HG02970 (cell line): ENCODE results near the gene FGF3.

Source experiments
- ATAC-seq: cut with Tn5 transposase; IDR thresholded peaks from one replicate; pipeline ENCODE4 v1.9.1; 2021; ENCODE audit warnings: mild to moderate bottlenecking, moderate library complexity, moderate number of reproducible peaks; ENCODE audit not compliant: unreplicated experiment, low FRiP score

FGF3 gene

GRCh38 chr11:69818603-69819441, at the start of gene FGF3:
Gene FGF3 (minus strand): TSS chr11:69819416. CDS start chr11:69818933, 483 bp downstream.
- ATAC-seq, result no peak

GRCh38 chr11:69868871-69869270, 49.7 kb upstream of the FGF3 start:
- ATAC-seq, result no peak

GRCh38 chr11:69868006-69868810, 49.0 kb upstream of the FGF3 start:
- ATAC-seq, result no peak

DNA sequence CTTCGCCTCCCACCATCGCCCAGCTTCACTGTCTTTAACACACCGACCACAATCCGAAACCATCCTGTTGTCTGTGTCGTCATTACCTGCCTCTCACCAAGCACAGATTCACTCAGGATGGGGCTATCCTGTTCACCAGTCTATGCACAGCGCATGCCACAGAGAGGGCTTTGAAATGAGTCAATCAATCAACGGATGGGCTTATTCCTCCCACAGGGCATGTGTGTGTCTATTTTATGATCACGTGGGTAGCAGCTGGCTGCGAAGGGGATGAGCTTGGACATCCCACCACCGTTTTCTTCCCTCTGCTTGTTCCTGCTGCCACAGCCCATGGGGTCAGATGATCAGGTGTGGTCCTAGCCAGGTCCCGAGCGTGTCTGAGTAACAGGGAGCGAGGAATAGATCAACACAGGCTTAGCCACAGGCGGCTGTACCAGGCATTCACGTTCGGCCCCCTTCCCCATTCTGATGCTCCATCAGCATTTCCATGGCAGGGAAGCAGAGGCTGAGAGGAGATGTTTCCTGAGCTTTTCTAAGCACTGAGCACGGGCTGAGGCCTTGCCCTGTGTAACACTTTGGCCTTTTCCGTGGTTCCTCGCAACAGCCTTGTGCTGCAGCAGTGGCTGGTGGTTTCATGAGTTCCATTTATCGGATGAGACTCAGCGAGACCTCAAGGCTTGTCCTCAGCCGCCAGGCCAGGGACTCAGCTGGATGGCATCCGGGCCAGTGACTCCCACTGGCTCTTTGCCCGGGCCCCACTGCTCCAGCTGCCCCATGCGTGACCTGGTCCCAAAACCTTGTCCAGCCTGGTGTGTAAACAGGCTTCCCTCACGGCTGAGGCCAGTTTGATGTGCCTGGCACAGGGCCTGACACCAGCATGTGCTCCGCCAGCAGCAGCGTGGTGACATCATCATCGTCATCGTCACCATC, 48.1 kb upstream of the FGF3 start:
- no peak for ATAC-seq

DNA sequence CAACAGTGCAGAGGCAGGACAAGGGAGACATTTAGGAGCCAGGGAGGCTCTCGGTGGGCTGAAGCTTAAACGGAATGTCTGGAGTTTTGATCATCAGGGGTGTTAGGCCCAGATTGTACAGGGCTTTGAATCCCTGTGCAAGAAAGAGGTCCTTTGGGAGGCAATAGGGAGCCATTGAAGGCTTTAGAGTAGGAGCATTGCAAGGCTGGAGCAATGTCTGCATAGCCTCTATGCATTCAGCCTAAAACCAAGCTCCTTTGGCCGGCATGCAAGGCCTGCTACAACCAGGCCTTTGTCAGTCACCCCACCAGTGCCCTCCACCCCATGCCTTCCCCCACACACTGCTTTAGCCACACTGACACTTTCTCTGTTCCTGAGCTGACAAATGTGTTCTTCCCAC, 47.4 kb upstream of the FGF3 start:
- ATAC-seq, result no peak

DNA sequence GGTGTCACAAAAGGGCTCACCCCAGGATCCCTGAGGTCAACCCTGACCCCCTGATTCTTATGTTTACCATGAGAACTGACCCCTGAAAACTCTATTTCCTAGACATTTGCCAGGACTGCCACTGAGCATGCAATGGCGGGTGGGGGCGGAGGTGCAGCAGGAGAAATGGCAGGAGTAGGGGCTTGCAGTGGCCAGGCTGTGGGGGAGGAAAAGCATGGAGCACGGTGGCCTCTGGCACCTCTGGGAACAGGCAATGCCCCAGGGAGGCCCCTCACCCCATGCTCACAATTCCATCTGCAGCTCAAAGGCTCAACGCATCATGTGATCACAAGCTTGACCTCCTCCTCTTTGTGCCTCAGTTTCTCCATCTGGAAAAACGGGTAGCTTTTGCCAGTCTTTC, 46.5 kb upstream of the FGF3 start:
- no peak for ATAC-seq

DNA sequence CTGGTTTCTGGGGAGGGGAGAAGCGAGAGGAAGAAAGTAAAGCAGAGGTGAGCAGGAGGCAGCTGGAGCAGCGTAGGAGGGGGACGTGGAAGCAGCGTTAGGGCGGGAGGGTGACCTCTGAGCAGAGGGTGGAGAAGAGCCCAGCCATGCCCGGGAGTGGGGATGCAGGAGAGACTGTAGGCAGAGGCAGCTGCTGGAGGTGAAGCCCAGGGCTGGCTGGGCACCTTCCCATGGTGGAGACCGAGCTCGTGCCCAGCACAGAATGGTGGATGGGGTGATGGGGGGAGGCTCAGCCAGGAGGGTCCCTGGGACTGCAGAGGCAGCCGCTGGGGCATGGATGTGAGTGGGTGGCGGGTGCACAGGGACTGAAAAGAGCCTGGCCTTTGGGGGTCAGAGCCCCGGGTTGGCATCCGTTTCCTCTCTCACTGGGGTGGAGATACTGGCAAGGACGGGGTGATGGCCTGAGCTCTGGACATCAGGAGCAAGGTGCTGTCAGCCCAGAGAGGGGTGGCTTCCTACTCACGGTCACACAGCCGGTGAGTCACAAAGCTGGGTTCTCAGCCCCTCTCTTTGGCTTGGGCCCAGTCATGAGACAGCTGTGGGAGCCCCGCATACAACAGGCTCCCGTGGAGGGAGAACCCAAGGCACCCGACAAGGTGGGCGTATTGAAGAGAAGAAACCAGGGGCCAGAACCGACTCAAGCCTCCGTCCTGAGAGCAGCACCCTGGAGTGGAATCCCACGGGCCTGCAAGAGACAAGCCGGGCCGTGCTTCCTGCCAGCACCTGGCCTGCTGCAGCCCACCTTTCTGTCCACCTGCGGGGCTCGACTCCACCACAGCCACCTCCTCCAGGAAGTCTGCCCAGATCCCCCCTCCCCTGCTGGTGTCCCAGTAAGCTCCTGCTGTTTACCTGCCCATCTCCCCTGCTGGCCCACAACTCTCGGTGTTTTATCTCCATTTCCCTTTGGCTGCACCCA, 45.8 kb upstream of the FGF3 start:
- ATAC-seq, result no peak

DNA sequence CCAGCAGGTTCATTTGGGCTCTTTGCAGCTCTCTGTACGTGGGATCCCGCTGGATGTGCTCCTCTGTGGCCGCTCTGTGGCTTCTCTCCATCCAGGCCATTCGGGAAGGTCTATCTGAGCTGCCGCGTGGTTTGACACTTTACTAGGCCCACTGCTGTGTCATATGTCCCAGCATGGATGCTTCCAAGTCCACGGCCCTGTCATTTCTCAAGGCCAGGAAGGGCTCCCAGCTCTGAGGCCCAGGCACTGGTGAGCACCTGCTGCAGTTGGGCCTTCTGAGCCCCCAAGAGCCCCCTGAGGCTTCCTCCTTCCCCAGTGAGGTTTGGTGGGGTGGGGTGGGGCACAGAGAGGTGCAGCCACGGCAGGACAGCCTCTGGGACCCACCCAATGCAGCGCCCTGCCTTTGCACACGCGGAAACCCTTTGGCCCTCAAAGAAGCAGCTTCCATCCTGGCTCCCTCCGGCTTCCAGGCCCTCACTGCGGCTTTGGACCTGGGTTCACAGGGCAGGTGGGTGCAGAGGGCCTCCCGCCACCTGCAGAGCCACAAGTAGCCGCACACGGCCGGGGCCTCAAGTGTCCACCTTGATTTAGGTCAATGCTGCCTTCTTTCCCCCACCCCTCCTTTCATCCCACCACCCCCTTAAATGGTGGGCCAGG, 44.5 kb upstream of the FGF3 start:
- ATAC-seq, result no peak

DNA sequence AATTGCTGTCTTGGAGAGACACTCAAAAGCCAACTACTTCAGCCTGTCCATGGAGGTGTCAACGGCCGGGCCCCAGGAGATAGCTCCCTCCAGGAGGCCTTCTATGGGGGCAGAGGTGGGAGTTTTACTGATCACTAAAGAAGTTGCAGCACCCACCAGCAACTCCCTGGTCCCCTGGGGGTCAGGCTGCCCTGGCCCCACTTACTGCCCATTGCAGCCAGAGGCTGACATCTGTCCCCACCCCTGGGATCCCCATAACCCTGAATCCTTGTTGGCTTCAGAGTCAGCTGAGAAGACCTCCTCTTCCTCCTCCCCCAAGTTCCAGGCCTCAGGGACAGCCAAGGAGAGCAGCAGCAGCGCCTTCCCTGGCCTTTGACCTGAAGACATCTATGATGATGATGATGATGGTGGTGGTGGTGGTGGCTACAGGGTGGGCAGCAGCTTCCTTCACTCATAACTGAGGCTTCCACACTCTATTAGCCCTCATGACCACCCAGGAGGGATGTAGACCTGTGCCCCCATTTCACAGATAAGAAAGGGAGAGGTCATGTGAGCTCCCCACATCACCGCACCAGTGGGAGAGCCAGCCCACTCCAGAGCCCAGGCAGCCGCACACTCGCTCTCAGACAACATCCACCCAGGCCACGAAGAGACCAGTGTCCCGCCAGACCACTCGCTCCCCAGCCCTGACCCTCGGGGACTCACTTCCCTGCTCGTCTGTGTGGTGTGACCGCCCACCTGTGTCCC, 43.8 kb upstream of the FGF3 start:
- ATAC-seq, result no peak

DNA sequence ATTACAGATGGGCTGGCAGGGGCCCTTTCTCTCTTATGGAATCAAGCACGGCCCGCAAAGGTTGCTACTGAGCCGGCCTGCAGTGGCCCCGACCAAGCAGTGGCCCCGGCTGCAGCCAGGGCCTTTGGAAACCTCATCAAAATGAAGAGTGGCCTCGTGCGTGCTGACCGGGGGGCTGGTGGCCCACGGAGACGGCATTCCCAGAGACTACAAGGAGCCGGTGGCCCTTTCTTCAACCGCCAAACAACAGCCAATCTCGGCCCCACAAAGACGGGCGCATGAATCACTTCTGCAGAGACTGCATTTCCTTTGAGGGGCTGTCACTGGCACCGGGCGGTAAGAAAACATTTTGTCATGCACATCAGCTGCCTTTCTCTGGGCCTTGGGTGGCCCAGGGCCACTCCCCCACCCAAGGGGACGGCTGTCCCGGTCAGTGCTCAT, 43.1 kb upstream of the FGF3 start:
- no peak for ATAC-seq

- ATAC-seq, result no peak
Observed at GRCh38 chr11:69861901-69862300, 42.7 kb upstream of the FGF3 start.

GRCh38 chr11:69860796-69861445, 41.7 kb upstream of the FGF3 start:
- no peak for ATAC-seq

GRCh38 chr11:69860244-69860643, 41.0 kb upstream of the FGF3 start:
- no peak for ATAC-seq

- no peak for ATAC-seq
Observed at GRCh38 chr11:69859275-69859934, 40.2 kb upstream of the FGF3 start.

- no peak for ATAC-seq
Observed at GRCh38 chr11:69855421-69855820, 36.2 kb upstream of the FGF3 start.

DNA sequence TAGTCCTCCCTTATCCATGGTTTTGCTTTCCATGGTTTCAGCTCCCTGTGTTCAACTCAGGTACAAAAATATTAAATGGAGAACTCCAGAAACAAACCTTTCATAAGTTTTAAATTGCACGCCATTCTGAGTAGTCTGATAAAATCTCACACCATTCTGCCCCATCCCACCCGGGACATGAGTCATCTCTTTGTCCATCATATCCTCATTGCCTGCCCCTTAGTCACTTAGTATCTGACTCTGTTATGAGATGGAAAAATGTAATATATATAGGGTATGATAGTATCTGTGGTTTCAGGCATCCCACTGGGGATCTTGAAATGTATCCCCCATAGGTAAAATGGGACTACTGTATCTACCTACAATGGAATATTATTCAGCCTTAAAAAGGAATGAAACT, 35.5 kb upstream of the FGF3 start:
- ATAC-seq, result no peak

DNA sequence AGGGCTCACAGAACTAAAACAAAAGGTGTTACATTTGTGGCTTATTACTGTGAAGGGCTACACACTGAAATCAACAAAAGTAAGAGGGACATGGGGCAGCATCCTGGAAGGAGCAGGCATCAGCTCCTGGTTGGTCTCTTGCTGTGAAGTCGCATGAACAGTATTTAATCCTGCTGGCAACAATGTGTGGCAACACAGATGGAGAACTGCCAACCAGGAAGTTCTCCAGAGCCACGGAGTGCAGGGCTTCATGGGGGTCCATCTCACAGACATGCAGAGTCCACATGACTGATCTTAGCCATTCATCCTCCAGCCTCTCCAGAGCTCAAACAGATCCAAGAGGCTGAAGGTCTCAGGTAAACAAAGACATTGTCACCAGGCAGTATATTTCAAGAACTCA, 32.8 kb upstream of the FGF3 start:
- no peak for ATAC-seq
